Bladder microvascular endothelial cell (primary cell): Measurements from ENCODE around the gene ARHGEF3. TPM values are rescaled to one million over a fixed set of nuclear protein-coding genes. Genes with fewer than 3 reads are reported as not detected.

Experiments used
- total RNA-seq: library from RNA; depleted of rRNA; stranded (reverse); fragments of >200 nt; gene quantifications from 2 replicates; pipeline ENCODE4 v1.2.3, GENCODE V29; 2014

Gene ARHGEF3
- total RNA-seq: 12.0 and 13.8 TPM in 2 replicates

DNA sequence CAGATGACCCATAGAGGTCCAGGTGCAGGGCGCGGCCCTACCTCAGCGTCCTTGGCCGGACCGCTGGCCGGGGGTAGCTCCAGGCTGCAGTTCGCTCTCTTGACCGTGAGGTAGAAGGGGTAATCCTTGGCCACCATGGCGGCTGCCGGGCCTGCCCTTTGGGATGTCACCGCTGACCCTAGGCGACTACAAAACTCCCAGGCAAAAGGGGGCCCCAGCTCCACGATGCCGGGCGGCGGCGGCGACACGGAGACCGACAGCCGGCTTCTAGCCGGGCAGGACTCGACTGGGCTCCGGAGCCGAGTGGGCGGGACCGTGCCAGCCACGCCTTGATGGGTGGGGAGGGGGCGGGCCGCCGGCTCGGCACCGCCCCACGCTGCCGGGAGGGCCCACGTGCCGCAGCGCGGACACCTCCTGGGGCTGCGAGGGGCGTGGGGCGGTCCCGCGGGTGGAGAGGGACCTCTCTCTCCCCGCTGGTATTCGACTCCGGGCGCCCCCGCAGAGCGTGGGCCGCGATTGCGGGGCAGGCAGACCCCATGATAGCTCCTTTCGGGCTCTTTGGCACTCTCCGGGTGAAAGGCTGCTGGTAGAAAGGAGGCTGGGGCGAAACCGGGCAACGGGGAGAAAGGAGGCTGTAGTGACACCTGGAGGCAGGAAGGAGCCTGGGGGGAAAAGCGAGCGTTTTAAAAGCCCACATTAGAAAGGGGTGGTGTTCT lies at the start of gene ARHGEF3:
TSS of gene ARHGEF3 (minus strand) at position 288 of the 716 bp plus-strand sequence. CDS start at position 137, 151 bp downstream.

GRCh38 chr3:56683122-56683817 lies 118.5 kb downstream of the ARHGEF3 start, which contains the start of gene TASOR:
TSS of gene TASOR (minus strand) at chr3:56683265. CDS start at chr3:56683006, 259 bp downstream.

Other genes starting within 250 kb of the ARHGEF3 start
- gene CCDC66, start 244.8 kb downstream of the ARHGEF3 start, total RNA-seq: 8.1 and 23.6 TPM in 2 replicates
- gene TASOR, start 118.7 kb downstream of the ARHGEF3 start, total RNA-seq: 49.5 and 91.0 TPM in 2 replicates